ENCODE results near the gene SEMA3E. TPM values are rescaled to one million over a fixed set of nuclear protein-coding genes. Genes with fewer than 3 reads are reported as not detected.

The SEMA3E gene
- 10 to 100 TPM; 10.1 to 29.2 (median 15.8) TPM for total RNA-seq

GRCh38 chr7:83648464-83649241 lies at the start of gene SEMA3E:
SEMA3E (minus strand) TSS chr7:83649139.
- Histone ChIP-seq H3K36me3 (no peaks in the 10 kb centered on the region), H3K27me3 (no peaks in the 10 kb centered on the region), H3K4me1 (peaks cover 0 to 17% (median 10%) of the 10 kb centered on the region in 4 donors), H3K9me3 (no peaks in the 10 kb centered on the region), H3K4me3 (peak within 1 kb of the TSS; percentile 53 to 65 (median 56)), H3K27ac (replicated peaks in 1 of 4) (peak within 1 kb of the TSS; percentile 65 to 76 (median 70))
- no peak for DNase-seq (ENCODE audit: extremely low spot score)
- no peak for TF ChIP-seq POLR2A (IDR thresholded peaks at IDR 0.05; ENCODE audit: low read depth)
- TF ChIP-seq POLR2AphosphoS5 (IDR thresholded peaks at IDR 0.05) = peak; percentile 40 to 60
- no peak for TF ChIP-seq CTCF (IDR thresholded peaks at IDR 0.05)
- TF ChIP-seq EP300 (IDR thresholded peaks at IDR 0.05) = no peak
- 7% methylated on average over 23 of the region's 25 CpGs for WGBS
- intact Hi-C loops (cut with DNase I) = no loop called here

- 84% methylated on average over 5 of the region's 5 CpGs for WGBS
- DNase-seq (ENCODE audit: extremely low spot score) = no peak
- TF ChIP-seq CTCF (IDR thresholded peaks at IDR 0.05) (no peak), POLR2AphosphoS5 (IDR thresholded peaks at IDR 0.05) (no peak), EP300 (IDR thresholded peaks at IDR 0.05) (no peak), POLR2A (IDR thresholded peaks at IDR 0.05; ENCODE audit: low read depth) (no peak)
- Histone ChIP-seq H3K4me1 (peaks cover 0 to 12% (median 9%) of the 10 kb centered on the region in 4 donors), H3K9me3 (no peaks in the 10 kb centered on the region), H3K27me3 (no peaks in the 10 kb centered on the region), H3K36me3 (no peaks in the 10 kb centered on the region), H3K4me3 (no peak overlapping the region), H3K27ac (replicated peaks in 1 of 4) (no peak overlapping the region)
- intact Hi-C loops (cut with DNase I) = no loop called here
Measured at GRCh38 chr7:83697804-83698530, 49.0 kb upstream of the SEMA3E start.

- Histone ChIP-seq H3K9me3 (no peaks in the 10 kb centered on the region), H3K27me3 (no peaks in the 10 kb centered on the region), H3K4me3 (no peak overlapping the region), H3K27ac (replicated peaks in 1 of 4) (no peak overlapping the region), H3K4me1 (no peaks in the 10 kb centered on the region), H3K36me3 (no peaks in the 10 kb centered on the region)
- DNase-seq (ENCODE audit: extremely low spot score) = no peak
- 84% methylated on average over 2 of the region's 2 CpGs for WGBS
- intact Hi-C loops (cut with DNase I) = no loop called here
- TF ChIP-seq CTCF (IDR thresholded peaks at IDR 0.05) (no peak), POLR2A (IDR thresholded peaks at IDR 0.05; ENCODE audit: low read depth) (no peak), POLR2AphosphoS5 (IDR thresholded peaks at IDR 0.05) (no peak), EP300 (IDR thresholded peaks at IDR 0.05) (no peak)
Measured at GRCh38 chr7:83696101-83696500, 47.2 kb upstream of the SEMA3E start.

- Histone ChIP-seq H3K9me3 (no peaks in the 10 kb centered on the region), H3K27me3 (no peaks in the 10 kb centered on the region), H3K4me1 (no peaks in the 10 kb centered on the region), H3K36me3 (no peaks in the 10 kb centered on the region), H3K4me3 (no peak overlapping the region), H3K27ac (replicated peaks in 1 of 4) (no peak overlapping the region)
- WGBS = 86% methylated on average over 3 of the region's 3 CpGs
- no peak for TF ChIP-seq CTCF (IDR thresholded peaks at IDR 0.05)
- TF ChIP-seq POLR2AphosphoS5 (IDR thresholded peaks at IDR 0.05) = no peak
- TF ChIP-seq EP300 (IDR thresholded peaks at IDR 0.05) = no peak
- TF ChIP-seq POLR2A (IDR thresholded peaks at IDR 0.05; ENCODE audit: low read depth) = no peak
- intact Hi-C loops (cut with DNase I) = no loop called here
- no peak for DNase-seq (ENCODE audit: extremely low spot score)
Measured at GRCh38 chr7:83695128-83695960, 46.4 kb upstream of the SEMA3E start.
